Naive thymus-derived CD4-positive, alpha-beta T cell (primary cell): ENCODE measurements around the gene CCDC91. TPM values are rescaled to one million over a fixed set of nuclear protein-coding genes. Genes with fewer than 3 reads are reported as not detected.
"Not testable (repeated sequence)": the region's sequence is repeated elsewhere in the genome, so short reads cannot be mapped to it uniquely, and the experiment has no call there.

Experiments
- ATAC-seq: fragments of 150-1000 bp; cut with Tn5 transposase; 2 replicates; pipeline ENCODE4 v1.10.0; 2021; ENCODE audit warnings: mild to moderate bottlenecking, moderate library complexity
- CTCF ChIA-PET: fragments of 350-600 bp; sonication (Branson Sonifier 250); formaldehyde crosslinking; loops from one replicate; lab custom pipeline; 2021; ENCODE audit warnings: antibody characterized with exemption; lab: Charles Lee
- POLR2A ChIA-PET: fragments of 350-600 bp; sonication (Branson Sonifier 250); formaldehyde crosslinking; loops from one replicate; lab custom pipeline; 2021; ENCODE audit warnings: antibody characterized with exemption, inconsistent platforms; lab: Charles Lee
- DNase-seq, 9 donors: peaks; one replicate each; pipeline versions ENCODE4 v3.0.0 to v3.0.0-alpha.2; 2020 to 2022; ENCODE audit warnings: mixed read lengths in 1 of 9
- H3K27ac ChIP-seq: one replicate; pipeline ENCODE4 v1.7.0; 2013; ENCODE audit warnings: mild to moderate bottlenecking, low read depth, low read length, moderate library complexity
- H3K27me3 ChIP-seq, 2 donors: one replicate each; pipeline ENCODE4 v1.7.0; 2013; ENCODE audit warnings: low read length in 2 of 2, mild to moderate bottlenecking in 2 of 2, moderate library complexity in 2 of 2; ENCODE audit not compliant: control insufficient read depth in 2 of 2, insufficient read depth in 2 of 2
- H3K36me3 ChIP-seq, 3 experiments: 1 replicate in 2 of 3; 2 replicates in 1 of 3; pipeline ENCODE4 v1.7.0; 2013; ENCODE audit warnings: low read length in 3 of 3, mild to moderate bottlenecking in 3 of 3, moderate library complexity in 1 of 3; ENCODE audit not compliant: insufficient read depth in 3 of 3, control insufficient read depth in 2 of 3
- H3K4me1 ChIP-seq, 2 donors: one replicate each; pipeline ENCODE4 v1.7.0; 2013; ENCODE audit warnings: low read length in 2 of 2, mild to moderate bottlenecking in 2 of 2, moderate library complexity in 1 of 2; ENCODE audit not compliant: control insufficient read depth in 2 of 2, insufficient read depth in 2 of 2
- H3K4me3 ChIP-seq: 2 replicates; pipeline ENCODE4 v1.7.0; 2013; ENCODE audit warnings: mild to moderate bottlenecking, low read length
- H3K9me3 ChIP-seq, 3 experiments: 1 replicate in 2 of 3; 2 replicates in 1 of 3; pipeline ENCODE4 v1.7.0; 2013; ENCODE audit warnings: low read length in 3 of 3; ENCODE audit not compliant: control insufficient read depth in 2 of 3
- H3K27ac Mint-ChIP-seq, 9 donors: one replicate each; pipeline ENCODE4 v1.8.0; 2020 to 2022; ENCODE audit warnings: mixed read lengths in 9 of 9, mild to moderate bottlenecking in 8 of 9, moderate library complexity in 5 of 9, inconsistent platforms in 2 of 9
- H3K27me3 Mint-ChIP-seq, 5 donors: one replicate each; pipeline ENCODE4 v1.8.0; 2021 to 2022; ENCODE audit warnings: mixed read lengths in 5 of 5, mild to moderate bottlenecking in 1 of 5
- H3K36me3 Mint-ChIP-seq, 5 donors: one replicate each; pipeline ENCODE4 v1.8.0; 2020 to 2022; ENCODE audit warnings: mixed read lengths in 5 of 5, mild to moderate bottlenecking in 3 of 5, inconsistent platforms in 1 of 5
- H3K4me1 Mint-ChIP-seq, 7 donors: one replicate each; pipeline ENCODE4 v1.8.0; 2020 to 2022; ENCODE audit warnings: mixed read lengths in 7 of 7, mild to moderate bottlenecking in 3 of 7, inconsistent platforms in 1 of 7
- H3K4me3 Mint-ChIP-seq, 10 donors: one replicate each; pipeline ENCODE4 v1.8.0; 2020 to 2022; ENCODE audit warnings: mild to moderate bottlenecking in 10 of 10, mixed read lengths in 10 of 10, moderate library complexity in 6 of 10, inconsistent platforms in 2 of 10
- H3K9me3 Mint-ChIP-seq, 11 donors: one replicate each; pipeline ENCODE4 v1.8.0; 2020 to 2022; ENCODE audit warnings: mixed read lengths in 11 of 11, mild to moderate bottlenecking in 4 of 11, inconsistent platforms in 1 of 11, moderate library complexity in 1 of 11
- intact Hi-C, 2 donors: fragments of 100-400 bp; cut with micrococcal nuclease; formaldehyde crosslinking; loops; one replicate each; pipeline ENCODE4 v1.15.1; 2023
- polyA plus RNA-seq, 2 donors: library from polyadenylated mRNA; unstranded; fragments of 300-500 nt; fragmentation: Illumina TruSeq; gene quantifications; one replicate each; pipeline ENCODE4 v1.2.3, GENCODE V29; 2021
- total RNA-seq, 6 experiments: library from RNA in 5 of 6; stranded (reverse) in 5 of 6; gene quantifications; 1 replicate in 5 of 6; 2 replicates in 1 of 6; pipeline ENCODE4 v1.2.3 and lab custom pipeline; 2021 to 2026

Gene CCDC91
- total and polyA plus RNA-seq, 7 experiments from 2014 or later, result 20.2 to 105 (median 78.0) TPM

DNA sequence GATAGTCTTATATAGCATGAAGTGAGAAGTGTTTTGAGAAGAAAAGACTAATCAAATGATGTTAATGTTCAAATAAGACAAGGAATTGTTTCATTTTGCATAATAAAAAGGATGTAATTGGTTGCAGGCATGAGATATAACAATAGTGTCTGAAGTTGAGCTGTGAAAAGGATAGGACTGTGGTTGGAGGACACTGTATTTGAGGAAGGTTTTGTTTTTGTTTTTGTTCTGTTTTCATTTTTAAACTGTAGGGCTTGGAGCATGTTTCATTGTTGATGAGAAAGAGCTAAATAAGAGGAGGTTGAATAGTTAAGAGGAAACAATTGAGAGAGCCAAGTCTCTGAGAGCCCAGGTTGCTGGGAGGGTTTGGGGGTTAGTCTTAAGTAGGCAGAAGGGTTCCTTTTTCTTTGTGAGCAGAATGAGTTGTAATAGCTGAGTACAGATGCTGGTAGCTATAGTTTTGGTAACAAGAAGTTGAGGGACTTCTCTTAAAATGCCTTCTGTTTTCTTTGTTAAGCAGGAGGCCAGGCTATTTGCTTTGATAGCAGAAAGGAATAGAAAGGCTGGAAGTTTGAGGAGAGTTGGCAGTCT is 58.4 kb downstream of the CCDC91 start:
- intact Hi-C loops, result loop anchor here in 1 of 2 donors (1.0 to 2.0 kb wide), 3 partner anchors 8 to 58 kb away; partner anchors contain the start of gene CCDC91
- H3K36me3 ChIP-seq, result no peaks in the 10 kb centered on the region
- no peak overlapping the region for H3K27ac ChIP-seq
- peaks cover 0 to 8% (median 0%) of the 10 kb centered on the region in 11 donors for H3K9me3 Mint-ChIP-seq
- H3K27me3 Mint-ChIP-seq, result no peaks in the 10 kb centered on the region
- no peaks in the 10 kb centered on the region for H3K27me3 ChIP-seq
- ATAC-seq (peak; percentile 22), DNase-seq (no peak)
- peaks cover 16 to 35% of the 10 kb centered on the region in 2 donors for H3K4me1 ChIP-seq
- no peaks in the 10 kb centered on the region for H3K9me3 ChIP-seq
- H3K4me3 ChIP-seq, result no peak overlapping the region
- peak overlapping the region; percentile 31 to 73 (median 58) for H3K27ac Mint-ChIP-seq
- H3K4me3 Mint-ChIP-seq, result peak overlapping the region in 8 of 10 donors; percentile 3 to 54 (median 10)
- ChIA-PET POLR2A (no interaction called here), CTCF (interaction anchor here (1.8 kb wide), 1 partner anchor 58 kb away, joined by 4 read pairs; the partner anchor contains the start of gene CCDC91)
- H3K36me3 Mint-ChIP-seq, result peaks cover 0 to 18% (median 3%) of the 10 kb centered on the region in 5 donors
- peaks cover 44 to 85% (median 76%) of the 10 kb centered on the region in 7 donors for H3K4me1 Mint-ChIP-seq

DNA sequence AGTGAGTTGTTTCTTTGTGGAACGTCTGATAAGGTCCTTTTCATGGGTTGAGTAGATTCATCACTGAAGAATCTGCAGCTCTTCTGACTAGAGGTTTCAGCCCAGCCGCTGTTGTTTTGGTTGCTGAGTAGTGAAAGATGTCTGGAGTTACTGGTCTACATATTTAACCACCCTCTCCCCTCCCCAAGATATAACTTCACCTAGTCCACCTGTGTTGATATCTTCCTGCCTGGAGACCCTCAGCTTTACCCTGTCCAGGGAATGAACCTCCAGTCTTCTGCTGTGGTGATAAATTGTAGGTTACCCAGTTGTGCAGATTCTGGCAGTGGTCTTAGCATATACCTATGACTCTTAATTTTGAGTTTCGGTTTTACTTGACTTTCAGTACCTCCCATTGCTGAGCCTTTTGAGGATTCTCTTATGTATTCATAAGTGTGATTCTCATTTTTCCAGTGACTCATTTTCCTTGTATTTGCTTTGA is 62.9 kb downstream of the CCDC91 start:
- H3K36me3 ChIP-seq, result no peaks in the 10 kb centered on the region
- H3K9me3 Mint-ChIP-seq, result no peaks in the 10 kb centered on the region
- intact Hi-C loops, result loop anchor here (1.0 to 2.0 kb wide), 3 partner anchors 16 to 63 kb away; partner anchors contain the start of gene CCDC91 (in 1 of the 2)
- no peak overlapping the region for H3K27ac ChIP-seq
- ChIA-PET CTCF (no interaction called here), POLR2A (no interaction called here)
- DNase-seq (peak in 8 of 9 donors; percentile 4 to 45 (median 21)), ATAC-seq (peak; percentile 78)
- H3K9me3 ChIP-seq, result no peaks in the 10 kb centered on the region
- peak overlapping the region; percentile 66 to 89 (median 79) for H3K27ac Mint-ChIP-seq
- peaks cover 16 to 29% of the 10 kb centered on the region in 2 donors for H3K4me1 ChIP-seq
- H3K4me3 Mint-ChIP-seq, result peak overlapping the region; percentile 55 to 83 (median 80)
- no peaks in the 10 kb centered on the region for H3K27me3 Mint-ChIP-seq
- peaks cover 35 to 64% (median 58%) of the 10 kb centered on the region in 7 donors for H3K4me1 Mint-ChIP-seq
- H3K27me3 ChIP-seq, result no peaks in the 10 kb centered on the region
- H3K36me3 Mint-ChIP-seq, result peaks cover 0 to 17% (median 0%) of the 10 kb centered on the region in 5 donors
- H3K4me3 ChIP-seq, result peak overlapping the region; percentile 18

DNA sequence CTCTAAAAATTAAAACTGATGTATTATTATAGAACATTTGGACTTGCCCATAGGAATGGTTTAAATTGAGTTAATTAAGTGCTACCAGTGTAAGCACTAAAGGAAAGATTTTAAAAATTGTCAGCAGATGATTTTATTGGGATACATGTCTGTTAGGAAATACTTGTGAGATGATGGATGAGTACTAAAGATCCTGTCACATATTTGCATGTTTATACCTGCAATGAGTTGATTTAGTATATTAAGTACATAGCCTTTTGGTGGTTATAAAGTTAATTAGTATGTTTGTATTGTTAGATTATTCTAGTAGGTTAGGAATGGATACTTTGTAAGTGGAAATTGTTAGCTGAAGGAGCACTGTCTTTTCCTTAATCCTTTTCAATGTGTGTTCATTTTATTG is 67.2 kb downstream of the CCDC91 start:
- Mint-ChIP-seq H3K27me3 (no peaks in the 10 kb centered on the region), H3K4me3 (no peak overlapping the region), H3K9me3 (no peaks in the 10 kb centered on the region), H3K4me1 (peaks cover 11 to 22% (median 16%) of the 10 kb centered on the region in 7 donors), H3K36me3 (peaks cover 0 to 51% (median 29%) of the 10 kb centered on the region in 5 donors), H3K27ac (no peak overlapping the region)
- Histone ChIP-seq H3K36me3 (peaks cover 0 to 8% (median 0%) of the 10 kb centered on the region in 3 experiments), H3K27me3 (no peaks in the 10 kb centered on the region), H3K4me1 (peaks cover 5 to 6% of the 10 kb centered on the region in 2 donors), H3K9me3 (no peaks in the 10 kb centered on the region), H3K4me3 (no peak overlapping the region), H3K27ac (no peak overlapping the region)
- DNase-seq (no peak), ATAC-seq (no peak)
- ChIA-PET POLR2A (no interaction called here), CTCF (no interaction called here)
- intact Hi-C loops, result no loop called here

- H3K9me3 ChIP-seq, result no peaks in the 10 kb centered on the region
- H3K36me3 Mint-ChIP-seq, result peaks cover 0 to 65% (median 36%) of the 10 kb centered on the region in 5 donors
- no peak for ATAC-seq
- no peaks in the 10 kb centered on the region for H3K27me3 ChIP-seq
- H3K4me3 ChIP-seq, result no peak overlapping the region
- H3K4me1 ChIP-seq, result no peaks in the 10 kb centered on the region
- H3K4me1 Mint-ChIP-seq, result peaks cover 0 to 15% (median 3%) of the 10 kb centered on the region in 7 donors
- H3K36me3 ChIP-seq, result peaks cover 0 to 8% (median 0%) of the 10 kb centered on the region in 3 experiments
- no peaks in the 10 kb centered on the region for H3K27me3 Mint-ChIP-seq
- H3K27ac Mint-ChIP-seq, result no peak overlapping the region
- H3K9me3 Mint-ChIP-seq, result no peaks in the 10 kb centered on the region
- DNase-seq, result no peak
- no peak overlapping the region for H3K27ac ChIP-seq
- intact Hi-C loops, result no loop called here
- ChIA-PET POLR2A (no interaction called here), CTCF (no interaction called here)
- no peak overlapping the region for H3K4me3 Mint-ChIP-seq
These were observed 68.7 kb downstream of the CCDC91 start for GRCh38 chr12:28258998-28259397.

DNA sequence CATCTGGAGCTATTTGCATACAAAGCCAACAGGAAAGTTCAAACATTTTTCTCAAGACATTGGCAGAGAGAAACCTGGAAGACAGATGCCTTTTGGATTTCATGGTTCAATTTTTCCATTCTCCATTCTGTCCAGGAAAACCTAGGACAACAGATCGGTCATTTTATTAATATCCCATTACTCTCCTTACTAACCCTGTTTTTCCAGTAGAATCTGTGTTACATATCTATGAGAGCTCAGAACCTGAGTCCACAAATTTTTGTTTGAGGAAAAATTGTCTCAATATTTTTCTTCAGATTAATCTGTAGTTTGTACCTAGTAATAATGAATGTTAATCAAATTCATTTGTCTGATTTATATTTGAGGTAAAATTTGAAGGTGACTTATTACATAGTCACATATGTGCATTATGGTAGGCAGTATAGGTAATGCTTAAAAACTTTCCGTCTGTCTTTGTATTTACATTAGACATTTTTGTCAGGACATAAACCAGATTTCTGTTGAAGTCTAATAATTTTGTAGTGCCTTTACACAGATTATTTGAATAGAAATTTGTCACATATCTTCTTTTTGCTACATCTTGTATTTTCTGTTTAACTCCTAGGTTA is 75.3 kb downstream of the CCDC91 start:
- no peaks in the 10 kb centered on the region for H3K27me3 ChIP-seq
- Mint-ChIP-seq H3K27me3 (no peaks in the 10 kb centered on the region), H3K4me3 (no peak overlapping the region), H3K4me1 (peaks cover 0 to 13% (median 0%) of the 10 kb centered on the region in 7 donors), H3K9me3 (peaks cover 0 to 9% (median 6%) of the 10 kb centered on the region in 11 donors), H3K36me3 (peaks cover 6 to 61% (median 39%) of the 10 kb centered on the region in 5 donors), H3K27ac (peak overlapping the region in 1 of 9 donors; percentile 30)
- DNase-seq (no peak), ATAC-seq (no peak)
- peaks cover 0 to 20% (median under 1%) of the 10 kb centered on the region in 3 experiments for H3K36me3 ChIP-seq
- intact Hi-C loops, result loop anchor here (2.0 to 5.0 kb wide), 2 partner anchors 43 to 75 kb away; partner anchors contain the start of gene CCDC91 (in 1 of the 2)
- ChIA-PET POLR2A (interaction anchor here (1.4 kb wide), 1 partner anchor 75 kb away, joined by 4 read pairs; no protein-coding TSS in a partner anchor), CTCF (no interaction called here)
- no peak overlapping the region for H3K27ac ChIP-seq
- H3K9me3 ChIP-seq, result peaks cover 0 to under 1% (median 0%) of the 10 kb centered on the region in 3 experiments
- H3K4me1 ChIP-seq, result no peaks in the 10 kb centered on the region
- H3K4me3 ChIP-seq, result no peak overlapping the region

GRCh38 chr12:28267920-28268607 is 77.8 kb downstream of the CCDC91 start:
- peaks cover 0 to 18% (median 5%) of the 10 kb centered on the region in 3 experiments for H3K36me3 ChIP-seq
- H3K4me3 Mint-ChIP-seq, H3K4me3 ChIP-seq, DNase-seq, CTCF ChIA-PET, H3K9me3 ChIP-seq, H3K27me3 Mint-ChIP-seq, H3K27me3 ChIP-seq, H3K27ac ChIP-seq, H3K27ac Mint-ChIP-seq, H3K4me1 ChIP-seq, ATAC-seq, H3K4me1 Mint-ChIP-seq: not testable (repeated sequence)
- POLR2A ChIA-PET, result interaction anchor here (1.4 to 2.1 kb wide), 2 partner anchors 50 to 78 kb away, joined by 3 to 5 read pairs; partner anchors contain the start of gene CCDC91
- peaks cover 10 to 53% (median 34%) of the 10 kb centered on the region in 5 donors for H3K36me3 Mint-ChIP-seq
- H3K9me3 Mint-ChIP-seq, result peaks cover 6 to 30% (median 19%) of the 10 kb centered on the region in 11 donors
- intact Hi-C loops, result loop anchor here (2.0 to 5.0 kb wide), 3 partner anchors 15 to 77 kb away; partner anchors contain the start of gene CCDC91 (in 1 of the 2)
